ENCODE results near the gene TMEM171.

- no peak for TF ChIP-seq POLR2A (IDR thresholded peaks at IDR 0.05)
- TF ChIP-seq CTCF (IDR thresholded peaks at IDR 0.05): no peak
Observed at GRCh38 chr5:73126957-73127356, 6.6 kb downstream of the TMEM171 start.
